Measurements from ENCODE around the gene STXBP2. TPM values are rescaled to one million over a fixed set of nuclear protein-coding genes. Genes with fewer than 3 reads are reported as not detected.

STXBP2 gene
- total and polyA plus RNA-seq, 9 of the 15 experiments (the other 6 are each of a cell fraction or from before 2014, with no cell fraction given), result 2.5 to 163 (median 71.3) TPM

DNA sequence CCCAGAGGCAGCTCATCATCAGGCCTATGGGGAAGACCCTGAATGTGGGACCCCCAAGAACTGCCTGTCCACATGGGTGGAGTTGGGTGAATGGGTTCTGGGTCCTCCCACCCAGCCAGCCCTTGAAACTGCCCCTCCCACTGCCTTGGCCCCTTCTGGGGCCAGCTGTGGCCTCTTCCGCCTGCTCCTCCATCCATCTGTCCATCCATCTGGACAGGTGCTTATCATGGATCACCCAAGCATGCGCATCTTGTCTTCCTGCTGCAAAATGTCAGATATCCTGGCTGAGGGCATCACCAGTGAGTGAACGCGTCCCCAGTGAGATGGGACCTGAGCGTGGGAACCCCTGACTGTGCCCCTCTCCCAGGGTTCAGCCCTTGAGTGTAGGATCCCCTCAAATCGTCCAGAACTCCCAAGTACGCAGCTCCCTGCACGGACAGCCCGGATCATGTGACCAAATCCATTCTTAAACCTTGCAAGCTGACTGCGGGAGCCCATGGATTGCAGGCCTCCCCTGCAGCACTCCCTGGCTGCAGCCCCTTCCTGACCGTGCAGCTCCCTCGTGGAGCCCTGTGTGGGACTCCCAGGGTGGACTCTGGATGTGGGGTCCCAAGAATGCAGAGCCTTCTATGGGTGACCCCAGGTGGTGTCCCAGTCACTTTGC lies 2.0 kb downstream of the STXBP2 start:
- no peak overlapping the region for H3K4me3 ChIP-seq
- no peak overlapping the region for H3K4me2 ChIP-seq (ENCODE audit: insufficient read depth, low read length)
- H3K4me1 ChIP-seq (replicated peaks in 1 of 2; ENCODE audit: control insufficient read depth in 2 of 2, insufficient read depth in 2 of 2, low read length in 2 of 2), result peaks cover 15 to 62% of the 10 kb centered on the region in 2 experiments; a peak in 4 of 5 replicates
- peak overlapping the region in 1 of 2 experiments; percentile 43; a peak in 2 of 4 replicates for H3K9ac ChIP-seq (ENCODE audit: insufficient read depth in 1 of 2, low read depth in 2 of 2, low read length in 2 of 2)
- H3K9me3 ChIP-seq (replicated peaks; ENCODE audit: control insufficient read depth, insufficient read depth, low read depth, low read length), result peaks cover 6% of the 10 kb centered on the region; the same call in 1 of the 2 replicates
- ChIA-PET POLR2A (interaction anchor here (1.6 to 2.0 kb wide), 3 partner anchors 10 to 71 kb away, joined by 6 to 18 read pairs (median 7); no protein-coding TSS in a partner anchor), CTCF (ENCODE audit: low intra/inter-chr PET ratio) (no interaction called here)
- H3K27ac ChIP-seq (ENCODE audit: extremely low read depth, low read depth, low read length), result no peak overlapping the region
- DNase-seq (ENCODE audit: extremely low read depth in 1 of 4, low spot score in 3 of 4), result no peak
- no TSS peak for BruUV-seq (replicated peaks)
- no peak for FAIRE-seq
- H2AFZ ChIP-seq (ENCODE audit: low read depth, low read length), result no peak overlapping the region
- no peaks in the 10 kb centered on the region for H3K9me1 ChIP-seq (ENCODE audit: control insufficient read depth, insufficient read depth, low read length)
- peaks cover 21% of the 10 kb centered on the region for H4K20me1 ChIP-seq (replicated peaks; ENCODE audit: control insufficient read depth, insufficient read depth, low read length)
- peaks cover 40% of the 10 kb centered on the region for H3K79me2 ChIP-seq (ENCODE audit: control insufficient read depth, insufficient read depth, low read length)
- no peaks in the 10 kb centered on the region; a peak in 1 of 5 replicates for H3K27me3 ChIP-seq (ENCODE audit: control insufficient read depth in 2 of 2, insufficient read depth in 2 of 2, low read length in 2 of 2)
- 80% methylated on average over 10 of the region's 12 CpGs for WGBS (ENCODE audit: insufficient coverage, low coverage, missing lambda C conversion rate)
- no peak for ATAC-seq
- intact Hi-C loops (cut with micrococcal nuclease) (no loop called here), in situ Hi-C loops (cut with MboI) (no loop called here)
- peaks cover 48% of the 10 kb centered on the region; the same call in 2 of the 3 replicates for H3K36me3 ChIP-seq (ENCODE audit: control insufficient read depth, insufficient read depth, low read length)
- TF ChIP-seq CBFA2T2 (conservative IDR thresholded peaks at IDR 0.05), result 0 out of 2 replicates have a peak, but pooled peaks have one; percentile 49
- TF ChIP-seq MCM2 (IDR thresholded peaks at IDR 0.05; ENCODE audit: low read depth), result no peak
- TF ChIP-seq POLR2AphosphoS5 (IDR thresholded peaks at IDR 0.05; ENCODE audit: control insufficient read depth, insufficient read depth, low read depth, low read length), result 0 out of 2 replicates have a peak, but pooled peaks have one; percentile 17
- peak; percentile 29; the same call in 1 of the 2 replicates for TF ChIP-seq POLR2G (IDR thresholded peaks at IDR 0.05; ENCODE audit: low read depth, low read length)
- TF ChIP-seq, protein P1, sequence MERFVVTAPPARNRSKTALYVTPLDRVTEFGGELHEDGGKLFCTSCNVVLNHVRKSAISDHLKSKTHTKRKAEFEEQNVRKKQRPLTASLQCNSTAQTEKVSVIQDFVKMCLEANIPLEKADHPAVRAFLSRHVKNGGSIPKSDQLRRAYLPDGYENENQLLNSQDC (CRISPR knock-in tag; IDR thresholded peaks at IDR 0.05), result no peak
- no peak for TF ChIP-seq JUND (IDR thresholded peaks at IDR 0.05; ENCODE audit: borderline replicate concordance, low read depth, low read length)
- no peak for TF ChIP-seq JUND (tag; IDR thresholded peaks at IDR 0.05; ENCODE audit: borderline replicate concordance, low read depth, low read length)
- TF ChIP-seq ZNF586 (CRISPR knock-in tag; conservative IDR thresholded peaks at IDR 0.05), result no peak
- peak; percentile 49 for TF ChIP-seq TEAD4 (IDR thresholded peaks at IDR 0.05; ENCODE audit: low read length)
- no peak for TF ChIP-seq TEAD4 (CRISPR knock-in tag; IDR thresholded peaks at IDR 0.05; ENCODE audit: borderline replicate concordance)
- peak; percentile 35; the same call in 1 of the 2 replicates for TF ChIP-seq RBFOX2 (IDR thresholded peaks at IDR 0.05; ENCODE audit: low read depth, low read length)
- TF ChIP-seq EWSR1 (IDR thresholded peaks at IDR 0.05; ENCODE audit: borderline replicate concordance, low read depth, partially characterized antibody), result no peak
- TF ChIP-seq L3MBTL2 (IDR thresholded peaks at IDR 0.05), result no peak
- no peak for TF ChIP-seq ZBED1 (IDR thresholded peaks at IDR 0.05)
- no peak for TF ChIP-seq KAT8 (IDR thresholded peaks at IDR 0.05; ENCODE audit: low read depth)
- no peak for TF ChIP-seq ASH1L (IDR thresholded peaks at IDR 0.05; ENCODE audit: borderline replicate concordance, low read depth, partially characterized antibody)
- TF ChIP-seq WHSC1 (IDR thresholded peaks at IDR 0.05; ENCODE audit: low read length), result no peak
- TF ChIP-seq SUPT5H (IDR thresholded peaks at IDR 0.05), result no peak
- no peak for TF ChIP-seq SRSF9 (IDR thresholded peaks at IDR 0.05; ENCODE audit: borderline replicate concordance, low read depth, low read length)
- TF ChIP-seq ZNF431 (CRISPR knock-in tag; IDR thresholded peaks at IDR 0.05), result no peak
- TF ChIP-seq LARP7 (IDR thresholded peaks at IDR 0.05), result no peak
- TF ChIP-seq, protein P2, sequence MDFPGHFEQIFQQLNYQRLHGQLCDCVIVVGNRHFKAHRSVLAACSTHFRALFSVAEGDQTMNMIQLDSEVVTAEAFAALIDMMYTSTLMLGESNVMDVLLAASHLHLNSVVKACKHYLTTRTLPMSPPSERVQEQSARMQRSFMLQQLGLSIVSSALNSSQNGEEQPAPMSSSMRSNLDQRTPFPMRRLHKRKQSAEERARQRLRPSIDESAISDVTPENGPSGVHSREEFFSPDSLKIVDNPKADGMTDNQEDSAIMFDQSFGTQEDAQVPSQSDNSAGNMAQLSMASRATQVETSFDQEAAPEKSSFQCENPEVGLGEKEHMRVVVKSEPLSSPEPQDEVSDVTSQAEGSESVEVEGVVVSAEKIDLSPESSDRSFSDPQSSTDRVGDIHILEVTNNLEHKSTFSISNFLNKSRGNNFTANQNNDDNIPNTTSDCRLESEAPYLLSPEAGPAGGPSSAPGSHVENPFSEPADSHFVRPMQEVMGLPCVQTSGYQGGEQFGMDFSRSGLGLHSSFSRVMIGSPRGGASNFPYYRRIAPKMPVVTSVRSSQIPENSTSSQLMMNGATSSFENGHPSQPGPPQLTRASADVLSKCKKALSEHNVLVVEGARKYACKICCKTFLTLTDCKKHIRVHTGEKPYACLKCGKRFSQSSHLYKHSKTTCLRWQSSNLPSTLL (IDR thresholded peaks at IDR 0.05), result no peak
- TF ChIP-seq COPS2 (conservative IDR thresholded peaks at IDR 0.05), result no peak
- no peak for TF ChIP-seq BHLHE40 (IDR thresholded peaks at IDR 0.05; ENCODE audit: low read length)
- TF ChIP-seq PML (IDR thresholded peaks at IDR 0.05; ENCODE audit: low read length), result no peak
